Liver (tissue), 9 donors: ENCODE measurements around the gene TTC39C. TPM values are rescaled to one million over a fixed set of nuclear protein-coding genes. Genes with fewer than 3 reads are reported as not detected.

ENCODE experiments used
- DNase-seq: peaks from one replicate; pipeline ENCODE4 v3.0.0-alpha.2; 2017; ENCODE audit warnings: low spot score
- H3K27ac ChIP-seq, 2 donors: one replicate each; pipeline ENCODE4 v1.7.0; 2013; ENCODE audit warnings: inconsistent platforms in 2 of 2, low read length in 2 of 2, control low read depth in 1 of 2, low read depth in 1 of 2, mild to moderate bottlenecking in 1 of 2
- H3K27me3 ChIP-seq, 4 donors: one replicate each; pipeline versions ENCODE4 v1.6.1 to v1.7.0; 2013; ENCODE audit warnings: low read length in 3 of 4, inconsistent platforms in 1 of 4, mild to moderate bottlenecking in 1 of 4, moderate library complexity in 1 of 4; ENCODE audit not compliant: control insufficient read depth in 4 of 4, insufficient read depth in 4 of 4
- H3K36me3 ChIP-seq, 4 donors: one replicate each; pipeline versions ENCODE4 v1.6.1 to v1.7.0; 2013; ENCODE audit warnings: low read length in 3 of 4, mild to moderate bottlenecking in 3 of 4, low read depth in 1 of 4, moderate library complexity in 1 of 4; ENCODE audit not compliant: control insufficient read depth in 4 of 4, insufficient read depth in 3 of 4
- H3K4me1 ChIP-seq, 4 donors: one replicate each; pipeline versions ENCODE4 v1.6.1 to v1.7.0; 2013; ENCODE audit warnings: low read length in 3 of 4, mild to moderate bottlenecking in 3 of 4, moderate library complexity in 1 of 4; ENCODE audit not compliant: control insufficient read depth in 4 of 4, insufficient read depth in 4 of 4
- H3K4me3 ChIP-seq, 3 donors: one replicate each; pipeline versions ENCODE4 v1.6.1 to v1.7.0; 2013; ENCODE audit warnings: low read length in 3 of 3, control low read depth in 1 of 3, low read depth in 1 of 3, mild to moderate bottlenecking in 1 of 3
- H3K9ac ChIP-seq, 2 donors: one replicate each; pipeline ENCODE4 v1.7.0; 2013; ENCODE audit warnings: low read length in 2 of 2, mild to moderate bottlenecking in 2 of 2, moderate library complexity in 2 of 2, control low read depth in 1 of 2, low read depth in 1 of 2
- H3K9me3 ChIP-seq, 4 donors: one replicate each; pipeline versions ENCODE4 v1.6.1 to v1.7.0; 2013; ENCODE audit warnings: low read length in 3 of 4; ENCODE audit not compliant: control insufficient read depth in 4 of 4
- EGR1 ChIP-seq, 2 donors: IDR thresholded peaks; 2 replicates each; pipeline ENCODE4 v1.6.1; 2016 to 2018; ENCODE audit warnings: antibody characterized with exemption in 2 of 2, low read depth in 2 of 2
- FOXA1 ChIP-seq: IDR thresholded peaks from 2 replicates; pipeline ENCODE4 v1.6.1; 2016; ENCODE audit warnings: antibody characterized with exemption
- FOXA2 ChIP-seq: IDR thresholded peaks from 2 replicates; pipeline ENCODE4 v1.6.1; 2016; ENCODE audit warnings: antibody characterized with exemption
- GABPA ChIP-seq, 2 donors: IDR thresholded peaks in 1 of 2; conservative IDR thresholded peaks in 1 of 2; 2 replicates each; pipeline ENCODE4 v1.6.1; 2016; ENCODE audit warnings: antibody characterized with exemption in 2 of 2, mild to moderate bottlenecking in 1 of 2, moderate library complexity in 1 of 2
- HNF4A ChIP-seq, 2 donors: conservative IDR thresholded peaks; 2 replicates each; pipeline ENCODE4 v1.6.1; 2016; ENCODE audit warnings: antibody characterized with exemption in 2 of 2, mild to moderate bottlenecking in 2 of 2
- HNF4G ChIP-seq: IDR thresholded peaks from 2 replicates; pipeline ENCODE4 v1.6.1; 2016; ENCODE audit warnings: antibody characterized with exemption
- JUND ChIP-seq, 2 donors: IDR thresholded peaks; 2 replicates each; pipeline ENCODE4 v1.6.1; 2016; ENCODE audit warnings: antibody characterized with exemption in 2 of 2
- MAX ChIP-seq: IDR thresholded peaks from 2 replicates; pipeline ENCODE4 v1.6.1; 2016; ENCODE audit warnings: antibody characterized with exemption
- NR2F2 ChIP-seq: IDR thresholded peaks from 2 replicates; pipeline ENCODE4 v1.6.1; 2016; ENCODE audit warnings: antibody characterized with exemption
- RAD21 ChIP-seq, 2 donors: IDR thresholded peaks; 2 replicates each; pipeline ENCODE4 v1.6.1; 2016; ENCODE audit warnings: antibody characterized with exemption in 2 of 2, mild to moderate bottlenecking in 2 of 2
- RXRA ChIP-seq, 2 donors: IDR thresholded peaks; 2 replicates each; pipeline ENCODE4 v1.6.1; 2017 to 2018; ENCODE audit warnings: antibody characterized with exemption in 2 of 2, mild to moderate bottlenecking in 1 of 2
- SP1 ChIP-seq: IDR thresholded peaks from 2 replicates; pipeline ENCODE4 v1.6.1; 2018; ENCODE audit warnings: antibody characterized with exemption, mild to moderate bottlenecking
- TAF1 ChIP-seq: conservative IDR thresholded peaks from 2 replicates; pipeline ENCODE4 v1.6.1; 2016; ENCODE audit warnings: antibody characterized with exemption, mild to moderate bottlenecking
- YY1 ChIP-seq: IDR thresholded peaks from 2 replicates; pipeline ENCODE4 v1.6.1; 2016; ENCODE audit warnings: antibody characterized with exemption, mild to moderate bottlenecking
- WGBS: extraction: QIAGEN DNeasy Blood & Tissue Kit; methylation state at CpG from one replicate; pipeline ENCODE4 v1.1.7; 2013; 5-methylcytosine and 5-hydroxymethylcytosine counted together
- polyA plus RNA-seq, 2 donors: library from polyadenylated mRNA; stranded (reverse) in 1 of 2; unstranded in 1 of 2; fragments of 200-250 nt in 1 of 2; fragments of >200 nt in 1 of 2; fragmentation: Nextera tagmentation in 1 of 2; extraction: Ambion mirVana in 1 of 2; gene quantifications; one replicate each; pipeline versions ENCODE4 v1.2.1 to v1.2.3, GENCODE V29; 2013 to 2015
- total RNA-seq, 2 donors: library from RNA; depleted of rRNA; stranded (reverse); fragments of >200 nt; gene quantifications; one replicate each; pipeline ENCODE4 v1.2.3, GENCODE V29; 2014
- TF ChIP-seq, protein P1 (sequence below): IDR thresholded peaks from 2 replicates; pipeline ENCODE4 v1.6.1; 2016; ENCODE audit warnings: antibody characterized with exemption
- TF ChIP-seq, protein P2 (sequence below): fragments of 150-350 bp; IDR thresholded peaks from 2 replicates; pipeline ENCODE4 v1.5.1; 2017; ENCODE audit warnings: improper control_type of control experiment, low read depth, low read length; ENCODE audit not compliant: missing input control
- TF ChIP-seq, protein P3 (sequence below): IDR thresholded peaks from 2 replicates; pipeline ENCODE4 v1.6.1; 2016; ENCODE audit warnings: antibody characterized with exemption, mild to moderate bottlenecking
- TF ChIP-seq, protein P4 (sequence below): IDR thresholded peaks from 2 replicates; pipeline ENCODE4 v1.6.1; 2016; ENCODE audit warnings: antibody characterized with exemption
- donor health status: healthy.
- donor health status: healthy.
- donor health status: healthy.
- donor health status: healthy.
- donor health status: healthy.

The TTC39C gene
- total and polyA plus RNA-seq, 4 donors, result 22.8 to 55.1 (median 38.6) TPM

DNA sequence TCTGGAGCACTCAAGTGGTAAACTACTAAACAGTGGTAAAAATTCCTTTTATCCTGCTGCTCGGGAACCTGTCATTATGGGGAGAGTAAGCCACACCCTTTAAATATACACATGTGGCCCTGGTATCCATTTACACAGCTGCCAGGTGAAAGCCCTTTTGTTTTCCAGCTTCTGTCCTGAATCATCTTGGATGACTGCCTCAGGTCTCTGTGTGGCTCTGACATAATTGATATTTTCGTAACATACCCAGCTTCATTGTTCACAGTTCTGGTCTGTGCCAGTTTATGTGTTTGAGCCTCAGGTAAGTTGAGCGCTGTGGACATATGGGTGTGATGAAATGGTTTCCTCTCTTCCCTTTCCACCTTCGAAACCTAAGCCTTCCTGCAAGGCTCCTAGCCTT lies 15.7 kb upstream of the TTC39C start:
- H3K9ac ChIP-seq, result no peak overlapping the region
- no peak for DNase-seq
- peaks cover 2 to 17% (median 10%) of the 10 kb centered on the region in 4 donors for H3K4me1 ChIP-seq
- no peaks in the 10 kb centered on the region for H3K36me3 ChIP-seq
- WGBS, result 41% methylated on average over 4 of the region's 4 CpGs
- H3K9me3 ChIP-seq, result no peaks in the 10 kb centered on the region
- TF ChIP-seq GABPA (IDR thresholded peaks at IDR 0.05 in 1 of 2, conservative IDR thresholded peaks at IDR 0.05 in 1 of 2) (no peak), SP1 (no peak), FOXA2 (no peak), JUND (IDR thresholded peaks at IDR 0.05) (no peak), NR2F2 (no peak), RAD21 (IDR thresholded peaks at IDR 0.05) (no peak), RXRA (IDR thresholded peaks at IDR 0.05) (no peak), HNF4A (conservative IDR thresholded peaks at IDR 0.05) (no peak), EGR1 (IDR thresholded peaks at IDR 0.05; ENCODE audit: low read depth in 2 of 2) (no peak), MAX (no peak), HNF4G (no peak), YY1 (no peak), FOXA1 (no peak), TAF1 (no peak)
- TF ChIP-seq, protein P1, sequence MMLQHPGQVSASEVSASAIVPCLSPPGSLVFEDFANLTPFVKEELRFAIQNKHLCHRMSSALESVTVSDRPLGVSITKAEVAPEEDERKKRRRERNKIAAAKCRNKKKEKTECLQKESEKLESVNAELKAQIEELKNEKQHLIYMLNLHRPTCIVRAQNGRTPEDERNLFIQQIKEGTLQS, result no peak
- TF ChIP-seq, protein P2, sequence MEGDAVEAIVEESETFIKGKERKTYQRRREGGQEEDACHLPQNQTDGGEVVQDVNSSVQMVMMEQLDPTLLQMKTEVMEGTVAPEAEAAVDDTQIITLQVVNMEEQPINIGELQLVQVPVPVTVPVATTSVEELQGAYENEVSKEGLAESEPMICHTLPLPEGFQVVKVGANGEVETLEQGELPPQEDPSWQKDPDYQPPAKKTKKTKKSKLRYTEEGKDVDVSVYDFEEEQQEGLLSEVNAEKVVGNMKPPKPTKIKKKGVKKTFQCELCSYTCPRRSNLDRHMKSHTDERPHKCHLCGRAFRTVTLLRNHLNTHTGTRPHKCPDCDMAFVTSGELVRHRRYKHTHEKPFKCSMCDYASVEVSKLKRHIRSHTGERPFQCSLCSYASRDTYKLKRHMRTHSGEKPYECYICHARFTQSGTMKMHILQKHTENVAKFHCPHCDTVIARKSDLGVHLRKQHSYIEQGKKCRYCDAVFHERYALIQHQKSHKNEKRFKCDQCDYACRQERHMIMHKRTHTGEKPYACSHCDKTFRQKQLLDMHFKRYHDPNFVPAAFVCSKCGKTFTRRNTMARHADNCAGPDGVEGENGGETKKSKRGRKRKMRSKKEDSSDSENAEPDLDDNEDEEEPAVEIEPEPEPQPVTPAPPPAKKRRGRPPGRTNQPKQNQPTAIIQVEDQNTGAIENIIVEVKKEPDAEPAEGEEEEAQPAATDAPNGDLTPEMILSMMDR, result no peak
- TF ChIP-seq, protein P3, sequence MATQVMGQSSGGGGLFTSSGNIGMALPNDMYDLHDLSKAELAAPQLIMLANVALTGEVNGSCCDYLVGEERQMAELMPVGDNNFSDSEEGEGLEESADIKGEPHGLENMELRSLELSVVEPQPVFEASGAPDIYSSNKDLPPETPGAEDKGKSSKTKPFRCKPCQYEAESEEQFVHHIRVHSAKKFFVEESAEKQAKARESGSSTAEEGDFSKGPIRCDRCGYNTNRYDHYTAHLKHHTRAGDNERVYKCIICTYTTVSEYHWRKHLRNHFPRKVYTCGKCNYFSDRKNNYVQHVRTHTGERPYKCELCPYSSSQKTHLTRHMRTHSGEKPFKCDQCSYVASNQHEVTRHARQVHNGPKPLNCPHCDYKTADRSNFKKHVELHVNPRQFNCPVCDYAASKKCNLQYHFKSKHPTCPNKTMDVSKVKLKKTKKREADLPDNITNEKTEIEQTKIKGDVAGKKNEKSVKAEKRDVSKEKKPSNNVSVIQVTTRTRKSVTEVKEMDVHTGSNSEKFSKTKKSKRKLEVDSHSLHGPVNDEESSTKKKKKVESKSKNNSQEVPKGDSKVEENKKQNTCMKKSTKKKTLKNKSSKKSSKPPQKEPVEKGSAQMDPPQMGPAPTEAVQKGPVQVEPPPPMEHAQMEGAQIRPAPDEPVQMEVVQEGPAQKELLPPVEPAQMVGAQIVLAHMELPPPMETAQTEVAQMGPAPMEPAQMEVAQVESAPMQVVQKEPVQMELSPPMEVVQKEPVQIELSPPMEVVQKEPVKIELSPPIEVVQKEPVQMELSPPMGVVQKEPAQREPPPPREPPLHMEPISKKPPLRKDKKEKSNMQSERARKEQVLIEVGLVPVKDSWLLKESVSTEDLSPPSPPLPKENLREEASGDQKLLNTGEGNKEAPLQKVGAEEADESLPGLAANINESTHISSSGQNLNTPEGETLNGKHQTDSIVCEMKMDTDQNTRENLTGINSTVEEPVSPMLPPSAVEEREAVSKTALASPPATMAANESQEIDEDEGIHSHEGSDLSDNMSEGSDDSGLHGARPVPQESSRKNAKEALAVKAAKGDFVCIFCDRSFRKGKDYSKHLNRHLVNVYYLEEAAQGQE, result no peak
- TF ChIP-seq, protein P4, sequence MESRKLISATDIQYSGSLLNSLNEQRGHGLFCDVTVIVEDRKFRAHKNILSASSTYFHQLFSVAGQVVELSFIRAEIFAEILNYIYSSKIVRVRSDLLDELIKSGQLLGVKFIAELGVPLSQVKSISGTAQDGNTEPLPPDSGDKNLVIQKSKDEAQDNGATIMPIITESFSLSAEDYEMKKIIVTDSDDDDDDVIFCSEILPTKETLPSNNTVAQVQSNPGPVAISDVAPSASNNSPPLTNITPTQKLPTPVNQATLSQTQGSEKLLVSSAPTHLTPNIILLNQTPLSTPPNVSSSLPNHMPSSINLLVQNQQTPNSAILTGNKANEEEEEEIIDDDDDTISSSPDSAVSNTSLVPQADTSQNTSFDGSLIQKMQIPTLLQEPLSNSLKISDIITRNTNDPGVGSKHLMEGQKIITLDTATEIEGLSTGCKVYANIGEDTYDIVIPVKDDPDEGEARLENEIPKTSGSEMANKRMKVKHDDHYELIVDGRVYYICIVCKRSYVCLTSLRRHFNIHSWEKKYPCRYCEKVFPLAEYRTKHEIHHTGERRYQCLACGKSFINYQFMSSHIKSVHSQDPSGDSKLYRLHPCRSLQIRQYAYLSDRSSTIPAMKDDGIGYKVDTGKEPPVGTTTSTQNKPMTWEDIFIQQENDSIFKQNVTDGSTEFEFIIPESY, result no peak
- no peak overlapping the region for H3K4me3 ChIP-seq
- no peaks in the 10 kb centered on the region for H3K27me3 ChIP-seq
- no peak overlapping the region for H3K27ac ChIP-seq
